SK-N-SH (cell line): Measurements from ENCODE around the gene B4GALNT3.

Source experiments
- CTCF ChIP-seq: fragments of 200-600 bp; sonication (generic); IDR thresholded peaks from 2 replicates; pipeline ENCODE4 v1.6.1; 2017; ENCODE audit warnings: antibody characterized with exemption, mild to moderate bottlenecking, moderate library complexity
- IRF3 ChIP-seq: fragments of 150-350 bp; IDR thresholded peaks from 2 replicates; pipeline ENCODE4 v1.6.1; 2016; ENCODE audit warnings: mild to moderate bottlenecking, low read depth, low read length
- MAX ChIP-seq: IDR thresholded peaks from 2 replicates; pipeline ENCODE4 v1.4.0; 2012; ENCODE audit warnings: low read depth
- NFIC ChIP-seq: IDR thresholded peaks from 2 replicates; pipeline ENCODE4 v1.4.0; 2012; ENCODE audit warnings: borderline replicate concordance
- NRF1 ChIP-seq: IDR thresholded peaks from 2 replicates; pipeline ENCODE4 v1.6.1; 2012; ENCODE audit warnings: low read depth, mild to moderate bottlenecking, low read length
- USF2 ChIP-seq: fragments of 150-350 bp; IDR thresholded peaks from 2 replicates; pipeline ENCODE4 v1.6.1; 2017; ENCODE audit warnings: antibody characterized with exemption, low read length, low read depth, borderline replicate concordance
- YY1 ChIP-seq: IDR thresholded peaks from 2 replicates; pipeline ENCODE4 v1.4.0; 2012; ENCODE audit warnings: low read depth, mild to moderate bottlenecking
- ZBTB33 ChIP-seq: IDR thresholded peaks from 2 replicates; pipeline ENCODE4 v1.4.0; 2012; ENCODE audit warnings: low read depth, borderline replicate concordance

- TF ChIP-seq CTCF (no peak), NFIC (no peak), NRF1 (no peak), MAX (no peak), USF2 (no peak), YY1 (no peak), ZBTB33 (no peak), IRF3 (no peak)
These were observed 30.5 kb downstream of the B4GALNT3 start for GRCh38 chr12:490260-490659.
